Iris pigment epithelial cell (primary cell): Measurements from ENCODE around the gene DNAJC7.

ENCODE experiments used
- DNase-seq: peaks from one replicate; pipeline ENCODE4 v3.0.0-alpha.2; 2011; ENCODE audit warnings: low read depth

The DNAJC7 gene

DNA sequence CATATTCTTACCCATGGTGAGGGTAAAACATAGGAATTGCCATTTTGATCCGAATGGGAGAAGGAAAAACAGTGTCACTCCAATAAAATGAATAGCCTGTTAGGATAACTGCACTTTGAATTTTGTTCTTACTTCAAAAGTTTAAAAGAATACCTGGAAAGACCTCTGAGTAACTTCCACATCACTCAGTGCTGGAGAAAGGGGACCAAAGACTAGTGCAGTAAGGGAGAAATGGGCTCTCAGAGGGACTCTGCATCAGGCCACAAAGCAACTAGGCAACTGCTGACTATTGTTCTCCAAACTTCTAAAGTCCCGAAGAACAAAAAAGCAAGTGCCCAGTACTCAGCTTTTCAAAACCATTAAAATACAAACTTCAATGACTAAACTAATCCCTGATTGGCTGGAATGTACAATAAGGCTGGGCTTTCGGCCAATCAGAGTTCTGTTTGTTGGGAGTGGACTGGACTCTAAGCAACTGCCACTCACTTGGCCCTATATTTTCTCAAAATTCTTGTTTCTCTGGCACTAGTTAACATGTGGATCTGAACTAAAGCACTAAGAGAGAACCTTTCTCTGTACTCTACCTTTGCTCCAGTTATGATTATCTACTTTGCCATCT is 6.2 kb downstream of the DNAJC7 start:
- DNase-seq: peak; percentile 54

DNA sequence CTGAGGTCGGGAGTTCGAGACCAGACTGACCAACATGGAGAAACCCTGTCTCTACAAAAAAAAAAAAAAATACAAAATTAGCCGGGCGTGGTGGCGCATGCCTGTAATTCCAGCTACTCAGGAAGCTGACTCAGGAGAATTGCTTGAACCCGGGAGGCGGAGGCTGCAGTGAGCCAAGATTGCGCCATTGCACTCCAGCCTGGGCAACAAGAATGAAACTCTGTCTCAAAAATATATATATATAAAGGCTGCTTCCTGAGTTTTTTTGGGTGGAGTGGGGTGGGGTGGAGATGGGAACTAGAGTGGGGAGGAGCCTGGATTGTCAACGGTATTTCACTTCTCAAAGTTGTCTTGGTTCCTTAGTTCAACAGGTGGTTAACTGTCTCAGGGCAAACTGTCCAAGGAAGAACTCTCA is 7.0 kb downstream of the DNAJC7 start:
- peak; percentile 66 for DNase-seq

DNA sequence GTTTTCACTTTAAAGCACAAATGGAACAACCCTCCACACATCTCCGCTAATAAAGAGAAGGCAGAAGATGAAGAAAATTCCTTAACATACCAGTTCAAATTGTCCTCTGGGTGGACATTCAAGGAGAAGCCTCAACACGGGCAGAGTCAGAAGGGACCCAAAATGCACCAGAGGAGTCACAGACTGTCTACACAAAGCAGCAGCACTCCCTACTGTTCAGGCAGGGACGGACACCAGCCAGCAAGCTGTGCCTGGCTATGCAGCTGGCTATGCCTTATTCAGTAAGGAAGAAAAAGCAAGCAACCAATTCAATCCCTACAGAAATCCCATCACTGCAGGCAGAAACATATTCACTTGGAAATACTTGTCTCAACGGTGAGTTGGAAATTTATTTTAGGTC is 8.1 kb downstream of the DNAJC7 start:
- peak; percentile 59 for DNase-seq

DNA sequence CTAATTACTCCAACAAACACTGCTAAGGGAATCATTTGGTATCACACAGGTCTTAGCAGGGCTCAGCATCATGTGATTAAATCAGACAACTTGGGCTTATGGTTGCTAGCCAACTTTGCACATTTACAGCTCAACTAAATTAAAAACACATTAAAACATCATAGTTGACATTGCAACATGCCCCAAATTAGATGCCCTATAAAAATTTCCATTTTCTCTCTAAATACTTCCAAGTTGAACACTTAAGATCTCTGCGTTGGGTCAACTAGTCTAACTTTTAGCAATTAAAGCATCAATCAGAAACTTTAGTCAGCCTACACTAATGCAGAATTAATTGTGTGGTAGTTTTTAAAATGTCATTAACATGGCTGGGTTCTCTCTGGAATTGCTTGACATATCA is 12.1 kb downstream of the DNAJC7 start:
- DNase-seq: no peak

DNA sequence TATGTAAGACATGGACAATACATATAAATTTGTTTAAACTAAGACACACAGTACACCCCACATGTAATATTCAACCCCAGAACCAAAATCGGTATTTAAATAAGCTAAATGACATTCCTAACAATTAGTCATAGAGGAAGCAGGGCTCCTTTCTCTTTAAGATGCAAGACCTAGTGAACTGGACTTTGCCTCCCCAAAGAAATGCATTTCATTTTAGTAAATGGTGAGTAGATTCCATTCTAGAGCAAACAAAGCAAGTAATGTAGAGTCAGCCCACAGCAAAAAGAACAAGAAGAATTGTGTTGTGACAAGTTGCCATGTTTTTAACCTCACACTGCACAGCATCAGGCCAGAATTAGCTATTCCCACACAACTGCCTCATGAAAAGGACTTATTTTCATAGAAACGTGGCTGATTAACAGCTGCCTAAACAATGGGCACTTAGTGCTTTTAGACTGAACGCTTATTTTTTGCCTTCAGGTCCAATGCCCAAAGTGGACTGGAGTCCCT is 14.4 kb downstream of the DNAJC7 start:
- peak; percentile 72 for DNase-seq

DNA sequence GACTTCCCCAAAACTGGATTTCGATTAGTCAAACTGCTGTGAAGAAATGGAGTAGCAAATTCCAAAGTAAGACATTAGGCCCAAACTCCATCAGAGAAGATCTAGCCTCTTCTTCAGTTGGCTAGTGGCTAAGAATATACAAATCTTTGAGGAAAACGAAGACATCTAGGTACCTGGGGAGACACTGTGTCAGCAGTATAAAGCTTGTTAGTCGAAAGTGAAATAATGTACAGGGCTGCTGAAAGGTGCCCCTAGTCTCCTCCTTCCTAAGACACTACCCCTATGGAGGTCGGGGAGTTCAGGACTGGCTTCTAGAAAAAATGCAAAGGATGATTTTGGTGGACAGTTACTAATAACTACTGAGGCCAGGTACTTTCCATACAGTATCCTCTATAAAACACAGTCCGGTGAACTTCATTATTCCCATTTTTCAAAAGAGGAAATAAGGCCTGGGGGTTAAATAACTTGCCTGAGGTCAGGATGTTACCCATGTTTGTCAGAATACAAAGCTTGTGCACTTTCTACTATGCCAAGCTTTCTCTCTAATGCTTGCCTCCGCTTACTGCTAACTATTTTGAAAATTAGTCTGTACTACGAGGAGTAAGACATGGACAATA is 15.0 kb downstream of the DNAJC7 start:
- no peak for DNase-seq

DNA sequence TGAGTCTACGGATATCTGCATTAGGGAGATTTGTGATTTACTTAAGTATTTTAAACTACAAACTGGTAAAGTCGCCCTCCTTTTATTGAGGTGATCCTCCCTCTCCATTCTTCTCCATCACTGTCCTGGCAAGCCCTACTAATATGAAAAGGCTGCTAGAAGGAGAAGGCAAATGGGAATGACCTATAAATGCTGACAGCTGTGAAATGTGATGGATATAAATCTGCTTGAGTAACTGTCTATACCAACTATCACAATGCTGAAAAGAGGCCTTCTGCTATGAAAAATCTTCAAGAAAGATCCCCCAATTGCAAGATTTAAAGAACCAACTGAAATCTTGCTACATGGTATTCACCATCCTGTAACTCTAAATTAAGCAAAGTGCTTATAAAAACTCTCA is 15.5 kb downstream of the DNAJC7 start:
- DNase-seq: no peak

DNA sequence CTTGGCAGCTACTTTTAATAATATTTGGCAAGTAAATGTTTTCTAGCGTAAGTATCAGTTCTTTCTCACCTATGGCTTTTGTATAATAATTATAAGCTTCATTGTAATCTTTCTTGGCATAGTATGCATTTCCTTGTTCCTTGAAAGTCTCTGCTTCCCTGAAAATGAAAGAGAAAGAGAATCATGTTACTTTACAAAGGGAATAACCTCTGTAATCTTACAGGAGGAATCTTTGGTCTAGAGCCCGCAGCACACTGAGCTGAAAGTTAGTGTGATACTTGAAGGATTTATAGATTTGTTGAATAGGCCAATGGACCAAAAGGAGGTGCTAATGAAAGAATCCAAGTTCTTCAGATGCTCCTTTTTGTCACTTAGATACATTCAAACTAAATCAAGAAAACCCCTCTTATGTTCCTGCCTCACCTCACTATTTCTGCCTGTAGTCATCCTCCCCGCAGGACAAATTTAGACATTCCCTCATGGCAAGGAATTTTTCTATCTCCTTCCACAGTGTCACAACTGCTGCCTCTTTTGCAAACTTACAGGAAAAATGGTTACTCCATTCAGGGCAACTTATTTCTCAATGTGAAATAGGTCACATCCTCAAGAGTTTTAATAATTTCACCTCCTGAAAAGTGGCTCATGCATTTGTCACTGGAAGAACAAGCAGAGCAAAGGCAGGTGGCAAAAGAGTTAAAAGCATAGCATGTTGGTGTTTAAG is 16.7 kb downstream of the DNAJC7 start:
- no peak for DNase-seq

DNA sequence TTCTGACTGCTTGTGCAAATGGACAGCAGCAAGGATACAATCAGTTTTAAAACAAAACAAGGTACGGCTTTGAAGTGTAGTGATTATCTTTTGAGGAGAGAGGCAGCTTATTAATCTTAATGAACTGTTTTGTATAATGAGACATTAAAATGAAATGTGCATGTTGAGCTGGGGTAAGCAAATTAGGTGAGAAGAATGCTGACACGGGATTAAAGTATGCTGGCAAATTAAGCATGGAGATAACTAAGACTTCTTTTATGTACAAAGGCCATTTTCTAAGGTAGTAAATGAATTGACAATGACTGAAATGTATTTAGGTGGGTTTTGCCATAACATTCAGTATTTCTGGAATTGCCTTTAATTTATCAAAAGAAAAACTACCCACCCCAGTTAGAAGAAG is 18.7 kb downstream of the DNAJC7 start:
- DNase-seq: no peak

DNA sequence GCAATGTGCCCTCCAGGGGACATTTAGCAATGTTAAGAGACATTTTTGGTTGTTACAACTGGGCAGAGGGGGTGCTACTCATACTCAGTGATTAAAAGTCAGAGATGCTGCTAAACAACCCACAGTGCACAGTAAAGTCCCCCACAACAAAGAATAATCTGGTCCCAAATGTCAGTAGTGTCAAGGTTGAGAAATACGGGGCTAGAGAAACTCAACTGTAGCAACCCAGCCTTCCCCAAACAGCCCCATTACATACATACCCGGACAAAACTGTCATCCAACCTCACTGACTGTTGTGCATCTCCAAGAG is 20.4 kb downstream of the DNAJC7 start:
- DNase-seq: no peak

DNA sequence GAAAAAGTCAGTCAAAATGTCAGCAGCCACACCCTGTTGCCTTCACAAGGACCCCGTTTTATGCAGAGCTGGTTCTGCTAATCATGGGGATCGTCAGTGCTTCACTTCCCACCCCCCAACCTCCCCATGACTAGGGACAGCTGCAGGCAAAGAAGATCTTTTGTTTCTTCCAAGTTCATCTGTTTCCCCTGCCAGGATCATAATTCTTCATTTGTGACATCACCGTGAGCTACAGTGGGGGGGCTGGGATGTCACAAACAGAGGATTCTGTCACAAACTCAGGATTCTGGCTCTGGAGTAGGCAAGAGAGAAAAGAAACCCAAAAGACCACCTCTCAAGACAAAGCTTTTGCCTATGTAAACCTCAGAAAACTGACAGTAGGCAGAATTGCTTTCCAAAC is 24.7 kb downstream of the DNAJC7 start:
- DNase-seq: no peak

DNA sequence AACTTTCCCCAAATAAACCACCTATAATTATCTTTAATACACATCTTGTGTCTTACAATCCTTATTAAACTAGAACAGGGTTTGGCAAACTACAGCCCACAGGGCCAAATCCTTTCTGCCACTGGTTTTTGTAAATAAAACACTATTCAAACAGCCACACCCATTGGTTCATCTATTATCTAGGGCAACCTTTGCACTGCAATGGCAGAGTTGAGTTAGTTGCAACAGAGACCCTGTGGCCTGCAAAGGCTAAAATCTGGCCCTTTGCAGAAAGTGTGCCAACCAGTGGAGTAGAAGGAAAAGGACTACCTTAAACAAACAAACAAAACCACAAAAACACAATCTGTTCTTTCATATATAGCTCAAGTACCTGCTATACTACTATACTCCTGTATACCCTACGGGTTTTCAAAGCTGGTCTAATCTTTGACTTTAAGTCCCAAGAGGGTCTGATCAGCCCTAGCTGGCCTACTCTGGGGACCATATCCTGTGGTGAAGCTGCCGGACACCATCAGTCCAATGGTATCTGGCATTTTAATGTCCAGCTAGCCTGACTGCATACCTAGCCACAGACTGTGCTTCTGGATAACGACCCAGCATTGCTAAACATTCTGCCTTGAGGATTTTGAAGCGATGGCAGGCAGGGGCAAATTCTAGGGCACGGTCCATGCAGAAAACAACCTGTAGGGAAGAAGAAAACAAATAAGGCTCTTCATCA is 27.4 kb downstream of the DNAJC7 start:
- DNase-seq: no peak

DNA sequence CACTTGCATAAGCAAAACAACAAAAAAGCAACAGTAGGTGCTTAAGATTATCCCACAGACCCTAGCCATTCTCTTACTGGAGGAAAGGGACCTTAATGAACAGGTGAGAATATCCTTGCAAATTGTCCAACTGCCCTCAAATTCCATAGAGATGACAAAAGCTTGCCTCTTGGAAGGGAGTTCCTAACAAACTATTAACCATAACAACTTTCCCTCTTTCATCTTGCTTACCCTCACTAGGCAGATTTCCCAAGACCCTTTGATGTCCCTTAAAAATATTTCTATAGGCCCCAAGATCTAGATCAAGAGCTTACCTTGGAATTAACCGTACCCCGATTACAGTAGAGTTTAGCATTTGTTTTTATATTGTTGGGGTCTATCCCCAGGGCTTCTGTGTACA is 28.8 kb downstream of the DNAJC7 start:
- DNase-seq: no peak

DNA sequence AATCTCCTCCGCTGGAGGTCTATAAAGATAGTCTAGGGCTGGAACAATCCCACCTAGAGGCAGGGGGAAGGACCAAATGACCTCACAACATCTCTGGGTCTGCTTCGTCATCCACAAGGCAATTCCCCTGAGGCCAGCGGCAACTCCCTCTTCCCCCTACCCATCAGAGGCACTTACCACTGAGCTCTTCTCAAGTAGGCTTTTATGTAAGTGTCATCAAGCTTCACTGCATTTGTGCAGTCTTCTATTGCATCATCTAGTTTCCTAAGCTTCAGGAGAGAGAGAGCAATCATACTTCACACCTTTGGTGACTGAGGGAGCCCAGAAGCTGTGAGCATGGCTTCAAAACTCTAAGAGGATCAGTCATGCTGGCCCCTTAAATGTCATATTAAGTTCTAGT is 29.6 kb downstream of the DNAJC7 start:
- no peak for DNase-seq

DNA sequence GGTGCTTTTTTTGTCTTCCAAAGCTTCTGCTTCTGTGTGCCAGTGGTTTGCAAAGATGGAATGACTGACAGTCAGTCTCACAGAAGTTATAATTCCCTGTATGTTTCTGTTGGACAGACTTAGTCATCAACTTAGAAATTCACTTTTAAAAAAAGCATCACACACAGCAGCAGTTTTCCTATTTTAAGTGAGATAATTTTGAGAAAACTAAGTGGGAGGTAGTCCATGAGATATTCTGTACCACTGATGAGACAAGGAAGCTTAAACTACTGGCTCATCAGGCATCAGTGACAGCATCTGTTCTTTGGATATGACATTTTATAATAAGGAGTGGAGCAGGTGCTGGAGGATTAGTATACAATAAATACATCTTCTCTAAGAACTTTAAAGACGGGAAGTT is 30.6 kb downstream of the DNAJC7 start:
- no peak for DNase-seq

DNA sequence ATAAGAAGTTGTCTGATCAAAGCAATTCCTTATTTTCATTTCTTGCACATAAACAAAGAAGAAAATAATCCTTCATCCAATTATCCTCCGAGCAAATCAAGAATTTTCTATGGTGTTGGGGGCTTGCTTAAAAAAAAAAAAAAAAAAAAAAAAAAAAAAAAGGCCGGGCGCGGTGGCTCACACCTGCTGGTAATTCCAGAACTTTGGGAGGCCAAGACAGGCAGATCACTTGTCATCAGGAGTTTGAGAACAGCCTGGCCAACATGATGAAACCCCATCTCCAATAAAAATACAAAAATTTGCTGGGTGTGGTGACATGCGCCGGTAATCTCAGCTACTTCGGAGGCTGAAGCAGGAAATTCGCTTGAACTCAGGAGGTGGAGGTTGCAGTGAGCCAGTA is 31.3 kb downstream of the DNAJC7 start:
- no peak for DNase-seq

DNA sequence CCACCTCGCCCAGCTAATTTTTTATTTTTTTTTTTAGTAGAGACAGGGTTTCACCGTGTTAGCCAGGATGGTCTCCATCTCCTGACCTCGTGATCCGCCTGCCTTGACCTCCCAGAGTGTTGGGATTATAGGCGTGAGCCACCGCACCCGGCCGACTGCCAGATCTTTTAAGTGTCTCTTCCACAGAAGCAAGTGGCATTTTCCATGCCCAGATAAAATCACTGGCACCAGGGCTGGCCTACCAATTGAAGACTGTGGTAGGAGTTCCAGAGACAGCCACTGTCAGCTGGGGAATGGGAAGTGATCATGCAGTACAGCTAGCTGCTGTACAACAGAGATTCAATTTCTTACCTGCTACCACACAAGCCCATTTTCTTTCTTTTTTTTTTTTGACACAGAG is 32.8 kb downstream of the DNAJC7 start:
- no peak for DNase-seq

DNA sequence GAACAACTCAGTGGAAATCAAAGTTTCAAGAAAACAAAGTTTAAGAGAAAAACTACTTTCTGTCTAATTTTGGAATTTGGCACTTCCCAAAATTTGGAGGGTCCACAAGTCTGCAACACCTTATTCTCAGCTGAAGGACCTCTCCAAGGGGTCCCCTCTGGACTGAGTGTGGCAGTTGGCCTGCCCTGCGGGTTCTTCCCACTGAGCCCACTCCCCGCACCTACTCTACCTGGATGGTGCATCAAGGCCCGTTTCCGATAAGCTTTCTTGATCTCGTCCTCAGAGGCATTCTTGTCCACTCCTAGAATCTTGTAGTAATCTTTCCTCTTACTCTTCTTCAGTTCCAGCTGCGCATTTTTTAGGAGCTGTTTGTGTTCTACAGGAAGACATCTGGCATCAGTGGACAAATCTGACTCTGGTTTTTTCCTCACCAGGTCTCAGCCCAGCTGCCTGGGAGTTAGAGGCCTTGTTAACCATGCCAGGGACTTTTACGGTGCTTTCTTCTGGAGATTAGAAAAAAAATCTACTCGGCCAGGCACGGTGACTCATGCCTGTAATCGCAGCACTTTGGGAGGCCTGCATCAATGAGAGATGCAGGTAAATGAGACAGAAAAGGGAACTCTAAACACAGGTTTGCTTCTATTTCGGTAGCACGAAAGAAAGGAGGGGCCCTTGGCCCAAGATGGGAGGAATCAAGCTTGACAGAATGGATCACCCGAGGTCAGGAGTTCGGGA is 35.0 kb downstream of the DNAJC7 start:
- DNase-seq: peak; percentile 64

DNA sequence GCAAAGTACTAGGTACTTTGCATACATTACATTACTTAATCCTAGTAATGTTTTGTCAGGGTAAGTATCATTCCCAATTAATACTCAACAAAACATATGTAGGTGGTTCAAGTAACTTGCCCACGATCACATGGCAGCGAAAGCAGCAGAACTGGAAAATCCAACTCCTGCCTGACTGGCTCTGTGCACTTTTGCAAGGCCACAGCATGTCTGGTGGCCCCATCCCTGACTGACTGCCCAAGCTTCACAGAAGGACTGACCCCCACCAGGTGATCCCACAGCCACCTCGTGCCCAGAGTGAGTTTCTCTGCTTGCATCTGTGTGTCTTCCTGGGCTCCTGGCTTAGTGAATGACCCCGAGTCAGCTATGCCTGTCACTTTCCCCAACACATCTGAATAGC is 39.2 kb downstream of the DNAJC7 start:
- no peak for DNase-seq

DNA sequence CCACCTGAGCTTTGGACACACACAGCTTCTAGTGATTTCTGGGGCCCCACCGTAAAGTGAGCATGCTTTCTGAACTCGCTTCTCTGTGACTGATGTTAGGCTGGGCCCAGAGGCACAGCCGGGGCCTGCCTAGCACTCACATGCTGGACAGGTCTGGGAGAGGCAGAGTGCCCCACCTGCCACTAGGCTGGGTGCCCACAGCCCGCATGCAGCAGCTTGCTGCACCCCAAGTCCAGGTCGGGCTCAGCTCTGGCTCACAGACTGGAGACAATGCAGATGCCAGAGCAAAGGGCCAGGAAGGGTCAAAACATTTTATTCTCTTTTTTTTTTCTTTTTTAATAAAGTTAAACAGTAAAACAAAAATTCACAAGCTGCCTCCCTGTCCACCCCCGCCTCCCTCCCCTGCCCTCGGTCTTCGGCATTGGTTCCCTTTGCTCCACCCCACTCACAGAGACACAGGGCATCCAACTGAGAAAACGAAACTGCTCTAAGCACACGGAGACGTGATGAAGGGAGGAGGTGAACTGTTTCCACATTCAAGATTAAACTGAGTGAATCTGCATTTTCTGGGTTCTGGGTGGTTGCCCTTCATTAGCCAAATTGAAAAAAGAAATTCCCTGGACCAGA is 41.0 kb downstream of the DNAJC7 start:
- DNase-seq: no peak
